ENCODE measurements around the gene DNMBP. TPM values are rescaled to one million over a fixed set of nuclear protein-coding genes. Genes with fewer than 3 reads are reported as not detected.
A peak's percentile ranks its signal among the peaks of the same experiment; 100 is the strongest.

Gene DNMBP
- polyA plus RNA-seq, 2 of the 4 experiments (the other 2 are of a cell fraction): 13.7 to 20.3 TPM

DNA sequence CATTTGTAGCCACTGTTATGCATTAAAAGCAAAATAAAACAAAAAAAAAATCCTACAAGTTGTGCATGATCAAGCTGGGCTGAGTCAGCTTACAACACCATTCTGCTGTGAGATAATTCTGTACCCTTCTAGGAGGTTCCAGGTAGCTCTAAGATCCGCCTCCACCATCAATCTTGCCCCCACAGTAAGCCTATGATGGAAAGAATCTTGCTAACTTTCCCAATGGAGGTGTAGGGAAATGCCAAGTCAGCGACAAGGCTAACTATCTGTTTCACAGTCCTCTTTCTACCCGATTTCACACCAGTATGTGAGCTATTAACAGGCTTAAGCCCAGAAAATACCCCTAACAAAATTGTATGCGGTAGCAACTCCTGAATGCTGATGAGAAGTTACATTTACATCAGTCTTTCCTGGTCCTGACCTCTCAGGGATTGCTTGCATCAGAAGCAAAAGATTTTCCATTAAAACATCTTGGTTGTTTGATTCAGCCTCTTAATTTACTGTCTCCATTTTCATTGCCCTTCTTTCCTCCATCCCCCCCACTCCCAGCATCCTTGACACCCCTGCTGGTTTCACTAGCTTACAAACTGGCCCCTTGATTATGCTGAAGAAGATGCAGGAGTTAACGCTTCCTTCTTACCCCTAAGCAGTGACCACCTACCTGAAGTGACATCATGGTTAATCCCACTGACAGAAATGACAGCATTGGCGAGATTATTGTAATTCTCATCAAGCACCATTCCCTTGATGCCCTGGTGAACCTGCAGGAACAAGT, 44.1 kb upstream of the DNMBP start:
- ChIA-PET CTCF (interaction anchor here (0.6 to 2.2 kb wide), 6 partner anchors 8 to 199 kb away, joined by 3 to 11 read pairs (median 3); partner anchors contain the start of gene DNMBP), POLR2A (no interaction called here)
- Histone ChIP-seq H3K4me1 (no peaks in the 10 kb centered on the region), H3K4me2 (no peak overlapping the region), H3K27ac (no peak overlapping the region), H3K4me3 (no peak overlapping the region), H3K9me3 (peaks cover 3% of the 10 kb centered on the region; the same call in 2 of the 3 replicates)
- FAIRE-seq: no peak
- WGBS (ENCODE audit: missing lambda C conversion rate): 52% methylated on average over 6 of the region's 6 CpGs
- no peak for ATAC-seq
- no peak for DNase-seq (ENCODE audit: low read depth in 1 of 2, low spot score in 1 of 2)
- TF ChIP-seq MAFK (IDR thresholded peaks at IDR 0.05; ENCODE audit: partially characterized antibody) (peak; percentile 80), POLR2AphosphoS2 (conservative IDR thresholded peaks at IDR 0.05; ENCODE audit: low read length) (no peak)

DNA sequence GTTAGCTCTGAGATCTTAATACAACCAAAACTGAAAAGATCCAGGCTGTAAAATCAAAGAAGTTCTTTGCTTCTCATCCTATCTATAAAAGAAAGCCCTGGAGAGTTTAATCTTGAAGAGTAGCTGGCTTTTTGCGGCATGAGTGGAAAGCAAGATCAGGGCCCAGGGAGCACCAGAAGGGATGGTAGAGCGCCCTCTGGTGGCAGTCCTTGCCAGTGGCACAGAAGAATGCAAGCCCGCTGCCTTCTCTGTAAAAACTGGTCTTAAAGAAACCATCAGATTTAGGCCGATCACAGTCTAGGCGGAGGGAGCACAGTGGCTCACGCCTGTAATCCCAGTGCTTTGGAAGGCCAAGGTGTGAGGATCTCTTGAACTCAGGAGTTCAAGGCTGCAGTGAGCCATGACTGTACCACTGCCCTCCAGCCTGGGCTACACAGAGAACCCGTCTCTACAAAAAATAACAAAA, 36.3 kb upstream of the DNMBP start:
- Histone ChIP-seq H3K9me3 (no peaks in the 10 kb centered on the region), H3K27ac (peak overlapping the region; percentile 25 to 78; a peak in 5 of 6 replicates), H3K4me1 (peaks cover 26% of the 10 kb centered on the region), H3K4me3 (no peak overlapping the region), H3K4me2 (peak overlapping the region; percentile 19; the same call in 1 of the 3 replicates)
- DNase-seq (ENCODE audit: low read depth in 1 of 2, low spot score in 1 of 2) (peak; percentile 67 to 86), ATAC-seq (peak; percentile 94), FAIRE-seq (peak; percentile 81)
- CTCF ChIA-PET: interaction anchor here (0.6 to 10.6 kb wide), 80 partner anchors 9 to 1321 kb away, joined by 3 to 139 read pairs (median 6); partner anchors contain the start of genes COX15, CUTC and DNMBP
- TF ChIP-seq, protein P1, sequence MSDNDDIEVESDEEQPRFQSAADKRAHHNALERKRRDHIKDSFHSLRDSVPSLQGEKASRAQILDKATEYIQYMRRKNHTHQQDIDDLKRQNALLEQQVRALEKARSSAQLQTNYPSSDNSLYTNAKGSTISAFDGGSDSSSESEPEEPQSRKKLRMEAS (IDR thresholded peaks at IDR 0.05): peak; percentile 29; the same call in 1 of the 2 replicates
- TF ChIP-seq, protein P2, sequence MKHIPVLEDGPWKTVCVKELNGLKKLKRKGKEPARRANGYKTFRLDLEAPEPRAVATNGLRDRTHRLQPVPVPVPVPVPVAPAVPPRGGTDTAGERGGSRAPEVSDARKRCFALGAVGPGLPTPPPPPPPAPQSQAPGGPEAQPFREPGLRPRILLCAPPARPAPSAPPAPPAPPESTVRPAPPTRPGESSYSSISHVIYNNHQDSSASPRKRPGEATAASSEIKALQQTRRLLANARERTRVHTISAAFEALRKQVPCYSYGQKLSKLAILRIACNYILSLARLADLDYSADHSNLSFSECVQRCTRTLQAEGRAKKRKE (CRISPR knock-in tag; IDR thresholded peaks at IDR 0.05; ENCODE audit: low read depth): no peak
- TF ChIP-seq, protein P3, sequence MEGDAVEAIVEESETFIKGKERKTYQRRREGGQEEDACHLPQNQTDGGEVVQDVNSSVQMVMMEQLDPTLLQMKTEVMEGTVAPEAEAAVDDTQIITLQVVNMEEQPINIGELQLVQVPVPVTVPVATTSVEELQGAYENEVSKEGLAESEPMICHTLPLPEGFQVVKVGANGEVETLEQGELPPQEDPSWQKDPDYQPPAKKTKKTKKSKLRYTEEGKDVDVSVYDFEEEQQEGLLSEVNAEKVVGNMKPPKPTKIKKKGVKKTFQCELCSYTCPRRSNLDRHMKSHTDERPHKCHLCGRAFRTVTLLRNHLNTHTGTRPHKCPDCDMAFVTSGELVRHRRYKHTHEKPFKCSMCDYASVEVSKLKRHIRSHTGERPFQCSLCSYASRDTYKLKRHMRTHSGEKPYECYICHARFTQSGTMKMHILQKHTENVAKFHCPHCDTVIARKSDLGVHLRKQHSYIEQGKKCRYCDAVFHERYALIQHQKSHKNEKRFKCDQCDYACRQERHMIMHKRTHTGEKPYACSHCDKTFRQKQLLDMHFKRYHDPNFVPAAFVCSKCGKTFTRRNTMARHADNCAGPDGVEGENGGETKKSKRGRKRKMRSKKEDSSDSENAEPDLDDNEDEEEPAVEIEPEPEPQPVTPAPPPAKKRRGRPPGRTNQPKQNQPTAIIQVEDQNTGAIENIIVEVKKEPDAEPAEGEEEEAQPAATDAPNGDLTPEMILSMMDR (IDR thresholded peaks at IDR 0.05): peak; percentile 97
- TF ChIP-seq SMC3 (IDR thresholded peaks at IDR 0.05) (peak; percentile 97), FOXS1 (CRISPR knock-in tag; IDR thresholded peaks at IDR 0.05) (no peak), RAD21 (conservative IDR thresholded peaks at IDR 0.05 in 1 of 2, IDR thresholded peaks at IDR 0.05 in 1 of 2) (peak; percentile 94 to 96), EP300 (IDR thresholded peaks at IDR 0.05) (0 out of 5 replicates have a peak, but pooled peaks of 1 of the 2 experiments have one; percentile 4)
- 15% methylated on average over 7 of the region's 7 CpGs for whole genome bisulfite sequencing (ENCODE audit: missing lambda C conversion rate)
- POLR2A ChIA-PET: interaction anchor here (0.6 to 1.2 kb wide), 2 partner anchors 80 to 186 kb away, joined by 3 to 4 read pairs; no protein-coding TSS in a partner anchor

DNA sequence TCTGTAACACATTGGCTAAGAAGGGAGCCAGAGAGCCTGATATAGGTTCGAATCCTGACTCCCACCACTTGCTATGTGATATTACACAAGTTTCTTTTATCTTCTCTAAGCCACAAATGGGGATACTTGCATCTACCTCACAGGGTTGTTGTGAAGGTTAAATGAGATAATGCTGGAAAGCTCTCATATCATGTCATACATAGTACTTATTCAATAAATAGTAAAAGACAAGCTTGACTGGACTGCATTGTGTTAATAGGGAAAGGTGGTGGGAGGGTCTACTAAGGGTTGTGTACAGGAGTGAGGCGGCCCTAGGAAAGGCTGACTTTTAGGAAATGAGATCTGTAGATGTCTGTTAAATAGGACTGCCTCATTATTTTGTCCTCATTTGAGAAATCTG, 35.8 kb upstream of the DNMBP start:
- 51% methylated on average over 2 of the region's 2 CpGs for WGBS (ENCODE audit: missing lambda C conversion rate)
- peak overlapping the region; percentile 25 to 78; a peak in 4 of 6 replicates for H3K27ac ChIP-seq
- DNase-seq (ENCODE audit: low read depth in 1 of 2, low spot score in 1 of 2): no peak
- no peak for TF ChIP-seq ZSCAN20 (CRISPR knock-in tag; IDR thresholded peaks at IDR 0.05)
- TF ChIP-seq EP300 (IDR thresholded peaks at IDR 0.05): 0 out of 5 replicates have a peak, but pooled peaks of 1 of the 2 experiments have one; percentile 1
- CTCF ChIA-PET: interaction anchor here (0.6 to 10.6 kb wide), 78 partner anchors 8 to 1322 kb away, joined by 3 to 139 read pairs (median 6); partner anchors contain the start of genes COX15, CUTC and DNMBP
- no peak for FAIRE-seq
- POLR2A ChIA-PET: interaction anchor here (0.6 to 1.2 kb wide), 2 partner anchors 79 to 186 kb away, joined by 3 to 4 read pairs; no protein-coding TSS in a partner anchor
- no peaks in the 10 kb centered on the region for H3K9me3 ChIP-seq
- H3K4me3 ChIP-seq: no peak overlapping the region
- peaks cover 26% of the 10 kb centered on the region for H3K4me1 ChIP-seq
- ATAC-seq: peak in 1 of 2 experiments; percentile 26; a peak in 3 of 6 replicates
- H3K4me2 ChIP-seq: peak overlapping the region; percentile 19; the same call in 1 of the 3 replicates

DNA sequence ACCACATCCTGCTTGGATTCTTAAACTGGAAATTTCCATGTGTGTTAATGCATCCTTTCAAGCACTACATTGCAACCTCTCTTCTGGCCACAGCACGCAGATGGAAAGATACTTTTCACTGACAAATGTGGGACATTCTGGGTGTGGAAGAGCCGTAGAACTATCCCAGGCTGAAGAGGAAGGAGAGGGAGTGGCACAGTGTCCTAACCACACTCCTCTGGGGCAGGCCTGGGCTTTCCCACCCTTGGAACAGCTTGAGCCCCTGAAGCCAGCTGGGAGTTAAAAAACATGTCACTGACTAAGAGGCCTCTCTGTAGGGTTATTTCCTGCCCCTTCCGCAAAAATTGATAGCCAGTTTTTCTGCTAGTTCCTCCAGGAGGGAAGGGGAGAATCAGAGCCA, 34.0 kb upstream of the DNMBP start:
- peak in 1 of 2 experiments; percentile 22; a peak in 3 of 6 replicates for ATAC-seq
- ChIA-PET CTCF (interaction anchor here (1.5 to 10.6 kb wide), 9 partner anchors 15 to 198 kb away, joined by 3 to 139 read pairs (median 36); partner anchors contain the start of gene DNMBP), POLR2A (interaction anchor here (0.7 kb wide), 1 partner anchor 259 kb away, joined by 4 read pairs; no protein-coding TSS in a partner anchor)
- Histone ChIP-seq H3K4me3 (no peak overlapping the region), H3K27ac (peak overlapping the region; percentile 52 to 81), H3K4me2 (peak overlapping the region; percentile 39), H3K9me3 (no peaks in the 10 kb centered on the region), H3K4me1 (peaks cover 27% of the 10 kb centered on the region)
- no peak for TF ChIP-seq HDAC2 (IDR thresholded peaks at IDR 0.05)
- TF ChIP-seq POLR2AphosphoS2 (conservative IDR thresholded peaks at IDR 0.05; ENCODE audit: low read length): no peak
- no peak for TF ChIP-seq NPAS2 (CRISPR knock-in tag; IDR thresholded peaks at IDR 0.05; ENCODE audit: borderline replicate concordance)
- 65% methylated on average over 3 of the region's 3 CpGs for WGBS (ENCODE audit: missing lambda C conversion rate)
- no peak for DNase-seq (ENCODE audit: low read depth in 1 of 2, low spot score in 1 of 2)
- no peak for FAIRE-seq
